Activated CD8-positive, alpha-beta memory T cell treated with anti-CD3 and anti-CD28 coated beads, Interleukin-2, amount 10 ng/mL, durations not matched to agents 7 days and 5 days (primary cell): ENCODE results near the gene IL19. TPM values are rescaled to one million over a fixed set of nuclear protein-coding genes. Genes with fewer than 3 reads are reported as not detected.

Source experiments
- ATAC-seq: fragments of 150-1000 bp; cut with Tn5 transposase; one replicate; pipeline ENCODE4 v1.10.0; 2021; ENCODE audit warnings: moderate library complexity
- CTCF ChIA-PET: fragments of 350-600 bp; sonication (Branson Sonifier 250); formaldehyde crosslinking; loops from one replicate; lab custom pipeline; 2021; ENCODE audit warnings: antibody characterized with exemption; lab: Charles Lee
- DNase-seq: peaks from one replicate; pipeline ENCODE4 v3.0.0-alpha.2; 2020
- H3K27ac Mint-ChIP-seq: one replicate; pipeline ENCODE4 v1.8.0; 2021; ENCODE audit warnings: mild to moderate bottlenecking, mixed read lengths
- H3K27me3 Mint-ChIP-seq: one replicate; pipeline ENCODE4 v1.8.0; 2021; ENCODE audit warnings: mixed read lengths
- H3K36me3 Mint-ChIP-seq: one replicate; pipeline ENCODE4 v1.8.0; 2021; ENCODE audit warnings: mild to moderate bottlenecking, mixed read lengths
- H3K4me1 Mint-ChIP-seq: one replicate; pipeline ENCODE4 v1.8.0; 2021; ENCODE audit warnings: mixed read lengths
- H3K4me3 Mint-ChIP-seq: one replicate; pipeline ENCODE4 v1.8.0; 2021; ENCODE audit warnings: mild to moderate bottlenecking, moderate library complexity, mixed read lengths
- H3K9me3 Mint-ChIP-seq: one replicate; pipeline ENCODE4 v1.8.0; 2022; ENCODE audit warnings: low read depth, mixed read lengths
- total RNA-seq, 2 experiments: library from RNA; stranded (reverse); gene quantifications; one replicate each; pipeline ENCODE4 v1.2.3, GENCODE V29; 2021

IL19 gene, protein sequence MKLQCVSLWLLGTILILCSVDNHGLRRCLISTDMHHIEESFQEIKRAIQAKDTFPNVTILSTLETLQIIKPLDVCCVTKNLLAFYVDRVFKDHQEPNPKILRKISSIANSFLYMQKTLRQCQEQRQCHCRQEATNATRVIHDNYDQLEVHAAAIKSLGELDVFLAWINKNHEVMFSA
- total RNA-seq = not detected

DNA sequence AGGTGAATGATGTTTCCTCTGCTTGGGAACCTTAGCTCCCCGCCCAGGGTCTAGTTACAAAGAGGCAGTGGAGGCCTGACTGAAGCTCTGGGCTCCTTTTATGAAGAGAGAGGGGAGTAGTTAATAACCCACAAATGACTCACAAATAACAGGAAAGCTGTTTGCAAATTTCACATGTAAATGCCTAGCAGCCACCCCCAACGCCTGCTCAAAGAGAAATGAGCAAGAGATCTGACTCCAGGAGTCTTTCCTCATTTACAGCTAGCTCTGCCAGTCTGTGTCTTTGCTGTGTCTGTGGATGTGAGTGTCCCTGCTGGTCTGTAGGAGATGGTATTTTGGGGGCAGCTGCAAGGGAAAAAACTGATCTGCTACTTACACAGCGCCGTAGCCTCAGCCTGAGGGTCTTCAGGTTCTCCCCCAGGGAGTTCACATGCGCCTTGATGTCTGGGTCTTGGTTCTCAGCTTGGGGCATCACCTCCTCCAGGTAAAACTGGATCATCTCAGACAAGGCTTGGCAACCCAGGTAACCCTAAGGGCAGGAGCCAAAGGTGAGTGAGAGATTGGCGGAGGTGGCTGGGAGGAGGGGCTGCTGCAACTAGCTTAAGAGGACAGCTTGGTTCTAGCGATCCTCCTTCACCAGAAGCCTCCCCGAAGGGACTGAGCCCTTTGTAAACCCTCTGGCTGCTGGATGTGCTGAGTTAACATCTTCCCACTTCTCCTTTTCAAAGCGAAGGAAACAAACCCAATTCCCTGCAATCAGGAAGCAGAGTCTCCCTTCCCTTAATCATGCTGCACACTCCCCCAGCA lies at the start of gene IL19:
TSS of gene IL19 (plus strand) at position 243 of the 807 bp plus-strand sequence. CDS start 65,890 bp downstream, outside the sequence.
- CTCF ChIA-PET = interaction anchor here (1.1 to 9.5 kb wide), 8 partner anchors 10 to 36 kb away, joined by 3 to 92 read pairs (median 13); no protein-coding TSS in a partner anchor
- peak within 1 kb of the TSS; percentile 76 for H3K27ac Mint-ChIP-seq
- H3K4me3 Mint-ChIP-seq = peak within 1 kb of the TSS; percentile 47
- H3K9me3 Mint-ChIP-seq = no peaks in the 10 kb centered on the region
- ATAC-seq (no peak), DNase-seq (no peak)
- peaks cover 49% of the 10 kb centered on the region for H3K27me3 Mint-ChIP-seq
- peaks cover 81% of the 10 kb centered on the region for H3K4me1 Mint-ChIP-seq
- no peaks in the 10 kb centered on the region for H3K36me3 Mint-ChIP-seq

GRCh38 chr1:206721454-206721853 lies 49.1 kb upstream of the IL19 start:
- H3K27ac Mint-ChIP-seq = no peak overlapping the region
- H3K4me3 Mint-ChIP-seq = no peak overlapping the region
- DNase-seq (no peak), ATAC-seq (no peak)
- CTCF ChIA-PET = interaction anchor here (0.9 to 21.9 kb wide), 4 partner anchors 9 to 83 kb away, joined by 4 to 488 read pairs (median 4); no protein-coding TSS in a partner anchor
- no peaks in the 10 kb centered on the region for H3K36me3 Mint-ChIP-seq
- H3K27me3 Mint-ChIP-seq = no peaks in the 10 kb centered on the region
- peaks cover 63% of the 10 kb centered on the region for H3K4me1 Mint-ChIP-seq
- H3K9me3 Mint-ChIP-seq = no peaks in the 10 kb centered on the region

- CTCF ChIA-PET = interaction anchor here (0.9 to 21.9 kb wide), 11 partner anchors 8 to 198 kb away, joined by 3 to 488 read pairs (median 4); no protein-coding TSS in a partner anchor
- Mint-ChIP-seq H3K27me3 (no peaks in the 10 kb centered on the region), H3K4me3 (no peak overlapping the region), H3K27ac (no peak overlapping the region), H3K4me1 (peaks cover 55% of the 10 kb centered on the region), H3K9me3 (no peaks in the 10 kb centered on the region), H3K36me3 (no peaks in the 10 kb centered on the region)
- DNase-seq (no peak), ATAC-seq (no peak)
Observed at GRCh38 chr1:206722751-206723461, 47.7 kb upstream of the IL19 start.

GRCh38 chr1:206723462-206723804 lies 47.1 kb upstream of the IL19 start:
- CTCF ChIA-PET = interaction anchor here (0.9 to 21.9 kb wide), 8 partner anchors 9 to 197 kb away, joined by 3 to 488 read pairs (median 6); no protein-coding TSS in a partner anchor
- no peaks in the 10 kb centered on the region for H3K27me3 Mint-ChIP-seq
- no peaks in the 10 kb centered on the region for H3K9me3 Mint-ChIP-seq
- DNase-seq (no peak), ATAC-seq (no peak)
- H3K36me3 Mint-ChIP-seq = no peaks in the 10 kb centered on the region
- no peak overlapping the region for H3K4me3 Mint-ChIP-seq
- H3K4me1 Mint-ChIP-seq = peaks cover 56% of the 10 kb centered on the region
- no peak overlapping the region for H3K27ac Mint-ChIP-seq

DNA sequence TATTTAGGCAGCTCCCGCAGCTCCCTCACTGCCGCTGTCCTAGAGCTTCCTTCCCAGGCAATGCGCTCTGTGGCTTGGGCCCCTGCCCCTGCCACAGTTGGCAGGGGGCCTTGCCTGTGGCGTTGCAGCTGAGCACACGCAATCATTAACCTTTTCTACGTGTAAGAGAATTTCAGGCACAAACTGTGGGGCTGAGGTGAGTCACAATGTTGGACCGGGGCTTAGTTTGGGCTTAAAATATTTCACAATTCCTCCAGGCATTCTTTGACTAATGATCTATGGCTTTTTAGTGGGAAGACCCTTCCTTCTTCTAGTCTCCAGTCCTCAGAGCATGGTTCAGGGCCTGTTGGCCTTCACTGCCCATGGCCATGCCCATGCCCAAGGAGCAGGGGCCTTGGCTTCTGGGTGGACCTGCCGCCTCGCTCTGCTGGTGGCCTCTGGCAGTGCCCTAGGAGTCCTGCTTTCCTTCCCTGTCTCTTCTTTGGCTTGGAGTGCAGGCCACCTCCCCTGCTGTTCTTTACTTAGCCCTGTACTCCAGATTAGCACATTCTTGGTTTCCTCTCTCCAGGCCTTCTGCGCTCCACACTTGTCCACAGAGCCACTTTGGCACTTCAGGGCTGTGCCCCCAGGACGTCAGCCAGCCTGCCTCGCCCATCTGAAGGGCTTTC lies 46.6 kb upstream of the IL19 start:
- DNase-seq (no peak), ATAC-seq (no peak)
- H3K36me3 Mint-ChIP-seq = peaks cover 2% of the 10 kb centered on the region
- no peak overlapping the region for H3K4me3 Mint-ChIP-seq
- peaks cover 55% of the 10 kb centered on the region for H3K4me1 Mint-ChIP-seq
- H3K27ac Mint-ChIP-seq = no peak overlapping the region
- H3K9me3 Mint-ChIP-seq = no peaks in the 10 kb centered on the region
- CTCF ChIA-PET = interaction anchor here (0.9 to 21.9 kb wide), 12 partner anchors 9 to 258 kb away, joined by 3 to 488 read pairs (median 14); no protein-coding TSS in a partner anchor
- no peaks in the 10 kb centered on the region for H3K27me3 Mint-ChIP-seq

DNA sequence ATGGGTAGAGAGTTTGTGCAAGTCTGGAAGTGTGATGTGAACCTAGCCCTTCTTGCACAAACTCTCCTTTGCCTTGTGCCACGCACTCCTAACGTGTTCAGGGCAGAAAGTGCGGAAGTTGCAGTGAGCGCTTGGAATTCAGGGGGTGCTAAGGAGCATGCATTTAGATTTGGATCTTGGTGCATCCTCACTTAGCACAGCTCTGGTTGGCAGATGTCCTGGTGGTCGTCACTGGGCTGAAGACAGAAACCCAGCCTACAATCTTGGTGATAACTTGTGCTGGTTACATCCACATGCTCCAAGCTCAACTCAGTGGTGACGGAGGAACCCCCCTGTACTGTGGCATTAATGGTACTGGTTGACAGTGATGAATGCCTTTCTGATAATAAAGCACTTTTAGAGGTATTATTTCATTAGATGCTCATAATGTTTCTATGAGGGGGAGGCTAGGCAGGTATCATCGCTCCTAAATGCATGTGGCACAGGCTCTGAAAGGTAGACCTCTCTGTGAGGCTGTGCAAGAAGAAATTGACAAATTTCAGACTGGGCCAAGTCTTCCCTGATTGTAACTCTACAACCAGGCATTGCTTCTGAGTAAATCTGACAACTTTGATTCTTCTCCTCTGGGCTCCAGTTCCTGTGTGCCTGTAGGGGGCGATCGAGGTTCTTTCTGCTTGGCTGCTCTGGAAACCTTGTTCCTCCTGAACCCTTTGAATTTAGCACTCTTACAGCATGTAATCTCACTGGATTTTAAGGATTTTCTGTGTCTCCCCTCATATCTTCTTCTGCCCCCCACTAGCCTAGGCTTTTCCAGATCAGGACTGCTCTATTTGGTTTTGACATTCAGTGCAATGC lies 45.2 kb upstream of the IL19 start:
- no peaks in the 10 kb centered on the region for H3K27me3 Mint-ChIP-seq
- H3K4me3 Mint-ChIP-seq = no peak overlapping the region
- ATAC-seq = peak; percentile 65
- H3K36me3 Mint-ChIP-seq = peaks cover 13% of the 10 kb centered on the region
- peak; percentile 77 for DNase-seq
- no peaks in the 10 kb centered on the region for H3K9me3 Mint-ChIP-seq
- CTCF ChIA-PET = interaction anchor here (0.7 to 21.9 kb wide), 49 partner anchors 11 to 597 kb away, joined by 3 to 488 read pairs (median 6); partner anchors contain the start of genes CD55, DYRK3, EIF2D and FCMR
- H3K4me1 Mint-ChIP-seq = peaks cover 59% of the 10 kb centered on the region
- peak overlapping the region; percentile 24 for H3K27ac Mint-ChIP-seq

DNA sequence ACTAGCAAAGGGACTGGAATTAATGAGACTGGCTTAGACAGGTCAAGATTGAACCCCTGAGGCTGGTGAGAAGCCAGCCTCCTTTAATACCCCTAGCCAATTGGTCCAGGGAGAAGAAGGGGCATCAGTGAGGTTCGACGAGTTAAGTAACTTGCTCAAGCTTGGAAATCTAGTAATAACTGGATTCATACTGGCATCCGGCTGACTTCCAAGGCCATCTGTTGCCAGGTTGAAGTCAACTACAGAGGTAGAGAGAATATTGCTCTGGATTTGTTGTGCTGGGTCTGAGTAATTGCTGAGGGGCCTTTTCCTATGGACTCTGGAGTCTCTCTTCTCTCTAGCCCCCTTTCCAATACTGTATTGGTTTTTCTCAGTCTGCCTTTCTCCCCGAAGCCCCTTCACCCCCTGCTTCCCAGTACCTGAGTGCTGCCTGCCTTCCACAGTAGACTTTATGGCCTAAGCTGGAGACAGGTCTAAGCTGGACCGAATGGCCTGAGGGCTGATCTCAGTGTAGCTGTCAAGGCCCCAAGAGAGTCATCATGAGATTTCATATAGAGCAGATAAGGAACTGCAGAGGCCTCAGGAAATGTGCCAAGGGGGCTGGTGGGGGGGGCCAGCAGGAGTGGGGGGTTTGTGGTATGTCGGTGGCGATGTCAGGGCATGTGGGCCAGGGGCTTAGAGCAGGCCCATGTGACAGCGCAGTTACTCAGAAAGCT lies 42.4 kb upstream of the IL19 start:
- no peak overlapping the region for H3K4me3 Mint-ChIP-seq
- no peaks in the 10 kb centered on the region for H3K27me3 Mint-ChIP-seq
- CTCF ChIA-PET = interaction anchor here (1.1 to 21.9 kb wide), 7 partner anchors 14 to 185 kb away, joined by 4 to 488 read pairs (median 35); no protein-coding TSS in a partner anchor
- H3K9me3 Mint-ChIP-seq = no peaks in the 10 kb centered on the region
- peaks cover 54% of the 10 kb centered on the region for H3K4me1 Mint-ChIP-seq
- DNase-seq (no peak), ATAC-seq (no peak)
- H3K27ac Mint-ChIP-seq = no peak overlapping the region
- peaks cover 23% of the 10 kb centered on the region for H3K36me3 Mint-ChIP-seq

DNA sequence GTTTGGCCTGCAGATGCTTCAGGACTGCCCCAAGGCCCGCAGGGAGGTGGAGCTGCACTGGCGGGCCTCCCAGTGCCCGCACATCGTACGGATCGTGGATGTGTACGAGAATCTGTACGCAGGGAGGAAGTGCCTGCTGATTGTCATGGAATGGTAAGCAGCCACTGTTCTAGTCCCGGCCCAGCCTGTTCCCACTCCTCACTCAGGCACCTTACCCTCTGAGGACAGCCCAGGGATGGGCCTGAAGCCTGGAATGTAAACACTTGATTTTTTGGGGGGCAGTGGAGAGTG lies 41.9 kb upstream of the IL19 start:
- Mint-ChIP-seq H3K27me3 (no peaks in the 10 kb centered on the region), H3K4me1 (peaks cover 54% of the 10 kb centered on the region), H3K9me3 (no peaks in the 10 kb centered on the region), H3K4me3 (no peak overlapping the region), H3K27ac (no peak overlapping the region), H3K36me3 (peaks cover 25% of the 10 kb centered on the region)
- CTCF ChIA-PET = interaction anchor here (3.4 to 21.9 kb wide), 3 partner anchors 15 to 183 kb away, joined by 17 to 488 read pairs (median 72); no protein-coding TSS in a partner anchor
- ATAC-seq (no peak), DNase-seq (peak; percentile 33)

DNA sequence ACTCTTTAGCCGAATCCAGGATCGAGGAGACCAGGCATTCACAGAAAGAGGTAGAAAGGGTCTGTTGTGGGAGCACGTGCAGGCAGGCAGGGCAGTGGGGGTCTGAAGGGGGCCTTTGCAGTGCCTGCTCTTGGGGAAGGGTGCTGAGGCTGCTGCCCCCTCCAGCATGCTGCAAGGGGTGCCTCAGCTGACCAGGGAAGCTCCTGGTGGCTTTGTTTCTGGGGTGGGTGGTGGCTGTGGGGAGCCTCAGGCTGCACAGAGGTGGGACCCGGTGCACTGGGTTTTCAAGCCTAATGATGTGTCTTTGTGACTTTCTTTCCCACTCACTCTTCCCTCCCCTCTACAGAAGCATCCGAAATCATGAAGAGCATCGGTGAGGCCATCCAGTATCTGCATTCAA lies 41.5 kb upstream of the IL19 start:
- Mint-ChIP-seq H3K36me3 (peaks cover 25% of the 10 kb centered on the region), H3K4me3 (no peak overlapping the region), H3K4me1 (peaks cover 53% of the 10 kb centered on the region), H3K9me3 (no peaks in the 10 kb centered on the region), H3K27me3 (no peaks in the 10 kb centered on the region), H3K27ac (no peak overlapping the region)
- DNase-seq (peak; percentile 37), ATAC-seq (no peak)
- CTCF ChIA-PET = interaction anchor here (3.4 to 21.9 kb wide), 3 partner anchors 15 to 183 kb away, joined by 17 to 488 read pairs (median 72); no protein-coding TSS in a partner anchor

GRCh38 chr1:206729507-206729906 lies 41.1 kb upstream of the IL19 start:
- Mint-ChIP-seq H3K9me3 (no peaks in the 10 kb centered on the region), H3K27me3 (no peaks in the 10 kb centered on the region), H3K36me3 (peaks cover 25% of the 10 kb centered on the region), H3K27ac (no peak overlapping the region), H3K4me3 (no peak overlapping the region), H3K4me1 (peaks cover 55% of the 10 kb centered on the region)
- CTCF ChIA-PET = interaction anchor here (0.9 to 21.9 kb wide), 7 partner anchors 10 to 208 kb away, joined by 3 to 488 read pairs (median 10); no protein-coding TSS in a partner anchor
- DNase-seq (peak; percentile 38), ATAC-seq (no peak)

DNA sequence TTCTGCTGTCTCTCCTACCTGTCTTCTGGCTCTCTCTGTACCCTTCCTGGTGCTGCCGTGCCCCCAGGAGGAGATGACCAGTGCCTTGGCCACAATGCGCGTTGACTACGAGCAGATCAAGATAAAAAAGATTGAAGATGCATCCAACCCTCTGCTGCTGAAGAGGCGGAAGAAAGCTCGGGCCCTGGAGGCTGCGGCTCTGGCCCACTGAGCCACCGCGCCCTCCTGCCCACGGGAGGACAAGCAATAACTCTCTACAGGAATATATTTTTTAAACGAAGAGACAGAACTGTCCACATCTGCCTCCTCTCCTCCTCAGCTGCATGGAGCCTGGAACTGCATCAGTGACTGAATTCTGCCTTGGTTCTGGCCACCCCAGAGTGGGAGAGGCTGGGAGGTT lies 38.1 kb upstream of the IL19 start:
- DNase-seq (no peak), ATAC-seq (no peak)
- Mint-ChIP-seq H3K36me3 (peaks cover 28% of the 10 kb centered on the region), H3K4me1 (peaks cover 61% of the 10 kb centered on the region), H3K9me3 (no peaks in the 10 kb centered on the region), H3K27ac (no peak overlapping the region), H3K4me3 (no peak overlapping the region), H3K27me3 (no peaks in the 10 kb centered on the region)
- CTCF ChIA-PET = interaction anchor here (6.8 to 21.9 kb wide), 2 partner anchors 72 to 180 kb away, joined by 101 to 488 read pairs; no protein-coding TSS in a partner anchor
